GM12878 (cell line): ENCODE data around the gene CNTNAP2. TPM values are rescaled to one million over a fixed set of nuclear protein-coding genes. Genes with fewer than 3 reads are reported as not detected.

ENCODE experiments used
- ATAC-seq: fragments of 200-7000 bp; cut with Tn5 transposase; 3 replicates; pipeline ENCODE4 v1.9.1; 2020; ENCODE audit warnings: mild to moderate bottlenecking, moderate library complexity
- BruUV-seq: library from RNA; stranded (reverse); fragments of 400-500 nt; replicated peaks from 2 replicates; lab custom pipeline; 2021; lab: Mats Ljungman, UMichigan
- CTCF ChIA-PET: fragments of 300-600 bp; sonication (Branson Sonifier 250); formaldehyde crosslinking; extraction: SDS; loops from one replicate; lab custom pipeline; 2021; ENCODE audit warnings: inconsistent platforms; lab: Yijun Ruan, JAX
- POLR2A ChIA-PET: fragments of 350-600 bp; formaldehyde crosslinking; extraction: SDS; loops from one replicate; lab custom pipeline; 2021; ENCODE audit warnings: inconsistent platforms; lab: Charles Lee
- RAD21 ChIA-PET: fragments of 300-600 bp; sonication (Branson Sonifier 250); formaldehyde crosslinking; loops from one replicate; lab custom pipeline; 2023; ENCODE audit warnings: antibody characterized with exemption; ENCODE audit not compliant: unreplicated experiment; lab: Charles Lee
- SMC1A ChIA-PET: fragments of 300-600 bp; sonication (Branson Sonifier 250); formaldehyde crosslinking; loops from one replicate; lab custom pipeline; 2023; ENCODE audit not compliant: unreplicated experiment, uncharacterized antibody; lab: Charles Lee
- DNase-seq: peaks from one replicate; pipeline ENCODE4 v3.0.0-alpha.2; 2011; ENCODE audit warnings: low read depth, low spot score
- FAIRE-seq: peaks from 3 replicates; lab custom pipeline; 2011; peaks lifted over from hg19 to GRCh38; lab: Jason Lieb, UNC
- H2AFZ ChIP-seq: 2 replicates; pipeline ENCODE4 v1.6.0; 2011; ENCODE audit warnings: low read depth, low read length, control low read depth; ENCODE audit not compliant: control insufficient read depth
- H3K27ac ChIP-seq: 2 replicates; pipeline ENCODE4 v1.5.1; 2011; ENCODE audit warnings: control low read depth; ENCODE audit not compliant: control insufficient read depth, insufficient read depth
- H3K27me3 ChIP-seq, 2 experiments: replicated peaks in 1 of 2; 2 replicates each; pipeline versions ENCODE4 v1.6.0 to v1.6.1; 2011; ENCODE audit warnings: low read length in 1 of 2; ENCODE audit not compliant: control insufficient read depth in 2 of 2, insufficient read depth in 2 of 2
- H3K36me3 ChIP-seq, 2 experiments: 2 replicates each; pipeline ENCODE4 v1.5.1; 2011; ENCODE audit warnings: low read length in 1 of 2; ENCODE audit not compliant: control insufficient read depth in 2 of 2, insufficient read depth in 2 of 2
- H3K4me1 ChIP-seq: 2 replicates; pipeline ENCODE4 v1.6.1; 2011; ENCODE audit warnings: mild to moderate bottlenecking, low read length, moderate library complexity, mixed read lengths; ENCODE audit not compliant: control insufficient read depth, insufficient read depth
- H3K4me2 ChIP-seq: 2 replicates; pipeline ENCODE4 v1.6.0; 2011; ENCODE audit warnings: control low read depth; ENCODE audit not compliant: control insufficient read depth, insufficient read depth
- H3K4me3 ChIP-seq: fragments of 200-600 bp; sonication (generic); 2 replicates; pipeline ENCODE4 v1.5.1; 2016
- H3K79me2 ChIP-seq: 2 replicates; pipeline ENCODE4 v1.6.0; 2011; ENCODE audit warnings: low read length; ENCODE audit not compliant: control insufficient read depth, insufficient read depth
- H3K9ac ChIP-seq: 2 replicates; pipeline ENCODE4 v1.8.0; 2011; ENCODE audit warnings: low read length, control low read depth, mixed read lengths; ENCODE audit not compliant: control insufficient read depth, insufficient read depth
- H3K9me3 ChIP-seq: replicated peaks from 3 replicates; pipeline ENCODE4 v1.5.1; 2011; ENCODE audit warnings: mild to moderate bottlenecking, low read length; ENCODE audit not compliant: control insufficient read depth, insufficient read depth
- H4K20me1 ChIP-seq: 2 replicates; pipeline ENCODE4 v1.6.0; 2011; ENCODE audit not compliant: control insufficient read depth, insufficient read depth
- BMI1 ChIP-seq: fragments of 450-650 bp; IDR thresholded peaks from 2 replicates; pipeline ENCODE4 v1.6.1; 2016; ENCODE audit warnings: mild to moderate bottlenecking, moderate library complexity, borderline replicate concordance
- CBFB ChIP-seq: IDR thresholded peaks from 2 replicates; pipeline ENCODE4 v1.6.1; 2016; ENCODE audit warnings: antibody characterized with exemption, low read depth
- MXI1 ChIP-seq: fragments of 150-350 bp; IDR thresholded peaks from 2 replicates; pipeline ENCODE4 v1.6.1; 2011; ENCODE audit warnings: low read depth, mild to moderate bottlenecking, inconsistent platforms, low read length, improper control_type of control experiment
- MYB ChIP-seq: fragments of 150-350 bp; IDR thresholded peaks from 2 replicates; pipeline ENCODE4 v1.6.1; 2014; ENCODE audit warnings: mild to moderate bottlenecking, low read depth, low read length, borderline replicate concordance
- NR2C1 ChIP-seq: fragments of 450-650 bp; IDR thresholded peaks from 2 replicates; pipeline ENCODE4 v1.6.1; 2017; ENCODE audit warnings: antibody characterized with exemption, mild to moderate bottlenecking, moderate library complexity
- POU2F2 ChIP-seq: IDR thresholded peaks from 3 replicates; pipeline ENCODE4 v1.6.1; 2011; ENCODE audit warnings: low read depth, mild to moderate bottlenecking, low read length, borderline replicate concordance
- RAD21 ChIP-seq: IDR thresholded peaks from 2 replicates; pipeline ENCODE4 v1.6.1; 2011; ENCODE audit warnings: mild to moderate bottlenecking, low read depth, low read length, moderate library complexity; ENCODE audit not compliant: insufficient read depth
- RAD51 ChIP-seq: fragments of 450-650 bp; IDR thresholded peaks from 2 replicates; pipeline ENCODE4 v1.6.1; 2016; ENCODE audit warnings: moderate library complexity, mild to moderate bottlenecking, inconsistent platforms
- RELA ChIP-seq: fragments of 450-650 bp; IDR thresholded peaks from 2 replicates; pipeline ENCODE4 v1.8.0; 2014; ENCODE audit warnings: borderline replicate concordance; ENCODE audit not compliant: partially characterized antibody
- SMAD1 ChIP-seq: fragments of 450-650 bp; IDR thresholded peaks from 2 replicates; pipeline ENCODE4 v1.6.1; 2018; ENCODE audit warnings: mild to moderate bottlenecking, low read depth; ENCODE audit not compliant: partially characterized antibody
- TAF1 ChIP-seq: IDR thresholded peaks from 2 replicates; pipeline ENCODE4 v1.6.1; 2011; ENCODE audit warnings: mild to moderate bottlenecking, low read depth, low read length, borderline replicate concordance
- ZBTB33 ChIP-seq: fragments of 450-650 bp; IDR thresholded peaks from 2 replicates; pipeline ENCODE4 v1.6.1; 2017; ENCODE audit warnings: mild to moderate bottlenecking
- WGBS: methylation state at CpG from one replicate; pipeline ENCODE4 v1.1.6; 2016; ENCODE audit warnings: low lambda C conversion rate; ENCODE audit not compliant: insufficient replicate concordance, insufficient coverage; ENCODE audit errors: missing lambda C conversion rate; 5-methylcytosine and 5-hydroxymethylcytosine counted together
- in situ Hi-C: fragments of 300-500 bp; cut with MboI; formaldehyde crosslinking; loops from 9 replicates; pipeline ENCODE4 v1.14.3; 2018; ENCODE audit warnings: mixed read lengths
- intact Hi-C: fragments of 100-400 bp; cut with micrococcal nuclease; formaldehyde crosslinking; loops from one replicate; pipeline ENCODE4 v1.14.2; 2022; ENCODE audit not compliant: unreplicated experiment
- polyA plus RNA-seq, 11 experiments: library from polyadenylated mRNA; depleted of rRNA in 4 of 11; unstranded in 6 of 11; stranded (reverse) in 5 of 11; fragments of >200 nt; fragmentation: Nextera tagmentation in 4 of 11; fragmentation: Illumina TruSeq in 1 of 11; extraction: Ambion mirVana in 4 of 11; extraction: Trizol in 1 of 11; gene quantifications; 1 replicate in 1 of 11; 2 replicates in 10 of 11; pipeline versions ENCODE4 v1.2.1 to v1.2.3, GENCODE V29; 2011 to 2016; ENCODE audit warnings: inconsistent platforms in 2 of 11, missing spikeins in 2 of 11, low read depth in 1 of 11
- total RNA-seq, 4 experiments: library from RNA; depleted of rRNA in 3 of 4; stranded (reverse); fragments of >200 nt in 3 of 4; fragmentation: Illumina TruSeq in 1 of 4; extraction: Trizol in 1 of 4; gene quantifications; 2 replicates each; pipeline versions ENCODE4 v1.2.1 to v1.2.3, GENCODE V29; 2013 to 2021
- TF ChIP-seq, protein P1 (sequence below): fragments of 450-650 bp; IDR thresholded peaks from 2 replicates; pipeline ENCODE4 v1.6.1; 2017; ENCODE audit warnings: mild to moderate bottlenecking, moderate library complexity
- TF ChIP-seq, protein P2 (sequence below): fragments of 450-650 bp; IDR thresholded peaks from 2 replicates; pipeline ENCODE4 v1.6.1; 2014; ENCODE audit warnings: mild to moderate bottlenecking
- TF ChIP-seq, protein P3 (sequence below): fragments of 450-650 bp; IDR thresholded peaks from 2 replicates; pipeline ENCODE4 v1.6.1; 2016; ENCODE audit warnings: mild to moderate bottlenecking
- TF ChIP-seq, protein P4 (sequence below): IDR thresholded peaks from 2 replicates; pipeline ENCODE4 v1.6.1; 2011; ENCODE audit warnings: low read depth, low read length, improper control_type of control experiment, borderline replicate concordance

CNTNAP2 gene
- total and polyA plus RNA-seq, 10 of the 15 experiments (the other 5 are each of a cell fraction or from before 2014, with no cell fraction given), result 0.03 to 0.08 (median 0.03) TPM; not detected in 7

GRCh38 chr7:146862415-146862814 is 745.8 kb downstream of the CNTNAP2 start:
- in situ Hi-C loops (no loop called here), intact Hi-C loops (no loop called here)
- H3K36me3 ChIP-seq, result no peaks in the 10 kb centered on the region
- no peaks in the 10 kb centered on the region for H3K79me2 ChIP-seq
- 0% methylated on average over 2 of the region's 2 CpGs for WGBS
- CTCF ChIA-PET, result no interaction called here
- ATAC-seq (no peak), DNase-seq (no peak), FAIRE-seq (no peak)
- H3K4me1 ChIP-seq, result no peaks in the 10 kb centered on the region
- no peaks in the 10 kb centered on the region for H4K20me1 ChIP-seq
- H3K4me2 ChIP-seq, result no peak overlapping the region
- no peak overlapping the region for H3K27ac ChIP-seq
- H3K4me3 ChIP-seq, result no peak overlapping the region
- POLR2A ChIA-PET, result no interaction called here
- RAD21 ChIA-PET, result no interaction called here
- BruUV-seq, result no TSS peak
- no peak overlapping the region for H3K9ac ChIP-seq
- SMC1A ChIA-PET, result no interaction called here
- no peaks in the 10 kb centered on the region for H3K9me3 ChIP-seq
- H3K27me3 ChIP-seq, result no peaks in the 10 kb centered on the region
- no peak overlapping the region for H2AFZ ChIP-seq
- TF ChIP-seq POU2F2 (no peak), MYB (no peak), MXI1 (no peak), CBFB (no peak), BMI1 (no peak), NR2C1 (no peak), SMAD1 (no peak), RAD51 (no peak), RAD21 (no peak), ZBTB33 (no peak), TAF1 (no peak), RELA (no peak)
- TF ChIP-seq, protein P1, sequence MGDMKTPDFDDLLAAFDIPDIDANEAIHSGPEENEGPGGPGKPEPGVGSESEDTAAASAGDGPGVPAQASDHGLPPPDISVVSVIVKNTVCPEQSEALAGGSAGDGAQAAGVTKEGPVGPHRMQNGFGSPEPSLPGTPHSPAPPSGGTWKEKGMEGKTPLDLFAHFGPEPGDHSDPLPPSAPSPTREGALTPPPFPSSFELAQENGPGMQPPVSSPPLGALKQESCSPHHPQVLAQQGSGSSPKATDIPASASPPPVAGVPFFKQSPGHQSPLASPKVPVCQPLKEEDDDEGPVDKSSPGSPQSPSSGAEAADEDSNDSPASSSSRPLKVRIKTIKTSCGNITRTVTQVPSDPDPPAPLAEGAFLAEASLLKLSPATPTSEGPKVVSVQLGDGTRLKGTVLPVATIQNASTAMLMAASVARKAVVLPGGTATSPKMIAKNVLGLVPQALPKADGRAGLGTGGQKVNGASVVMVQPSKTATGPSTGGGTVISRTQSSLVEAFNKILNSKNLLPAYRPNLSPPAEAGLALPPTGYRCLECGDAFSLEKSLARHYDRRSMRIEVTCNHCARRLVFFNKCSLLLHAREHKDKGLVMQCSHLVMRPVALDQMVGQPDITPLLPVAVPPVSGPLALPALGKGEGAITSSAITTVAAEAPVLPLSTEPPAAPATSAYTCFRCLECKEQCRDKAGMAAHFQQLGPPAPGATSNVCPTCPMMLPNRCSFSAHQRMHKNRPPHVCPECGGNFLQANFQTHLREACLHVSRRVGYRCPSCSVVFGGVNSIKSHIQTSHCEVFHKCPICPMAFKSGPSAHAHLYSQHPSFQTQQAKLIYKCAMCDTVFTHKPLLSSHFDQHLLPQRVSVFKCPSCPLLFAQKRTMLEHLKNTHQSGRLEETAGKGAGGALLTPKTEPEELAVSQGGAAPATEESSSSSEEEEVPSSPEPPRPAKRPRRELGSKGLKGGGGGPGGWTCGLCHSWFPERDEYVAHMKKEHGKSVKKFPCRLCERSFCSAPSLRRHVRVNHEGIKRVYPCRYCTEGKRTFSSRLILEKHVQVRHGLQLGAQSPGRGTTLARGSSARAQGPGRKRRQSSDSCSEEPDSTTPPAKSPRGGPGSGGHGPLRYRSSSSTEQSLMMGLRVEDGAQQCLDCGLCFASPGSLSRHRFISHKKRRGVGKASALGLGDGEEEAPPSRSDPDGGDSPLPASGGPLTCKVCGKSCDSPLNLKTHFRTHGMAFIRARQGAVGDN, result no peak
- TF ChIP-seq, protein P2, sequence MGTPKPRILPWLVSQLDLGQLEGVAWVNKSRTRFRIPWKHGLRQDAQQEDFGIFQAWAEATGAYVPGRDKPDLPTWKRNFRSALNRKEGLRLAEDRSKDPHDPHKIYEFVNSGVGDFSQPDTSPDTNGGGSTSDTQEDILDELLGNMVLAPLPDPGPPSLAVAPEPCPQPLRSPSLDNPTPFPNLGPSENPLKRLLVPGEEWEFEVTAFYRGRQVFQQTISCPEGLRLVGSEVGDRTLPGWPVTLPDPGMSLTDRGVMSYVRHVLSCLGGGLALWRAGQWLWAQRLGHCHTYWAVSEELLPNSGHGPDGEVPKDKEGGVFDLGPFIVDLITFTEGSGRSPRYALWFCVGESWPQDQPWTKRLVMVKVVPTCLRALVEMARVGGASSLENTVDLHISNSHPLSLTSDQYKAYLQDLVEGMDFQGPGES, result no peak
- TF ChIP-seq, protein P3, sequence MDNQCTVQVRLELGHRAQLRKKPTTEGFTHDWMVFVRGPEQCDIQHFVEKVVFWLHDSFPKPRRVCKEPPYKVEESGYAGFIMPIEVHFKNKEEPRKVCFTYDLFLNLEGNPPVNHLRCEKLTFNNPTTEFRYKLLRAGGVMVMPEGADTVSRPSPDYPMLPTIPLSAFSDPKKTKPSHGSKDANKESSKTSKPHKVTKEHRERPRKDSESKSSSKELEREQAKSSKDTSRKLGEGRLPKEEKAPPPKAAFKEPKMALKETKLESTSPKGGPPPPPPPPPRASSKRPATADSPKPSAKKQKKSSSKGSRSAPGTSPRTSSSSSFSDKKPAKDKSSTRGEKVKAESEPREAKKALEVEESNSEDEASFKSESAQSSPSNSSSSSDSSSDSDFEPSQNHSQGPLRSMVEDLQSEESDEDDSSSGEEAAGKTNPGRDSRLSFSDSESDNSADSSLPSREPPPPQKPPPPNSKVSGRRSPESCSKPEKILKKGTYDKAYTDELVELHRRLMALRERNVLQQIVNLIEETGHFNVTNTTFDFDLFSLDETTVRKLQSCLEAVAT, result no peak
- TF ChIP-seq, protein P4, sequence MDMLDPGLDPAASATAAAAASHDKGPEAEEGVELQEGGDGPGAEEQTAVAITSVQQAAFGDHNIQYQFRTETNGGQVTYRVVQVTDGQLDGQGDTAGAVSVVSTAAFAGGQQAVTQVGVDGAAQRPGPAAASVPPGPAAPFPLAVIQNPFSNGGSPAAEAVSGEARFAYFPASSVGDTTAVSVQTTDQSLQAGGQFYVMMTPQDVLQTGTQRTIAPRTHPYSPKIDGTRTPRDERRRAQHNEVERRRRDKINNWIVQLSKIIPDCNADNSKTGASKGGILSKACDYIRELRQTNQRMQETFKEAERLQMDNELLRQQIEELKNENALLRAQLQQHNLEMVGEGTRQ, result no peak
